Measurements from ENCODE around the gene ITGBL1. TPM values are rescaled to one million over a fixed set of nuclear protein-coding genes. Genes with fewer than 3 reads are reported as not detected.

Gene ITGBL1
- total RNA-seq, 4 donors from 2014 or later = 0.61 to 6.7 (median 5.0) TPM

DNA sequence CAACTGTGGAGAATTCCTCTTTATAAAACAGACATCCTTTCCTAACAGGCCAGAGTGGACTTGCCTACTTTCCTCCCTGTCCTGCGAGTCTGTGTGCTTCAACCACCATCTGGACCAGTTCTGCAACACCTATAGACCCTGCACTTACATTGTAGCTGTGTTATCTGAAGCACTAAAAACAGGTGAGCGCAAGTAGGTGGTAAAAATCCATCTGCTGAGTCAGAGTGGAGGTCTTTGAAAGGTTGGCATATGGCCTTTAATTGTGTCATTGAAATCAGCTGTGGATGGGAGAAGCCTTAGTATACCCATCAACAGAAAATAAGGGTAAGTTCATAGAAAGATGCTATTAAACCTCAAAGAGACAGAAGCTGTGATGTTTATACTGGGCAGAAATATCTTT lies 28.6 kb upstream of the ITGBL1 start:
- no peaks in the 10 kb centered on the region for H3K9me3 ChIP-seq
- H3K4me1 ChIP-seq = no peaks in the 10 kb centered on the region
- no peak overlapping the region for H3K4me3 ChIP-seq
- in situ Hi-C loops (cut with MboI; ENCODE audit: low sequenced_read_pairs in 4 of 4) = no loop called here
- no peaks in the 10 kb centered on the region for H3K36me3 ChIP-seq
- H3K27me3 ChIP-seq = no peaks in the 10 kb centered on the region
- no peak for TF ChIP-seq POLR2A (IDR thresholded peaks at IDR 0.05)
- TF ChIP-seq, protein P1, sequence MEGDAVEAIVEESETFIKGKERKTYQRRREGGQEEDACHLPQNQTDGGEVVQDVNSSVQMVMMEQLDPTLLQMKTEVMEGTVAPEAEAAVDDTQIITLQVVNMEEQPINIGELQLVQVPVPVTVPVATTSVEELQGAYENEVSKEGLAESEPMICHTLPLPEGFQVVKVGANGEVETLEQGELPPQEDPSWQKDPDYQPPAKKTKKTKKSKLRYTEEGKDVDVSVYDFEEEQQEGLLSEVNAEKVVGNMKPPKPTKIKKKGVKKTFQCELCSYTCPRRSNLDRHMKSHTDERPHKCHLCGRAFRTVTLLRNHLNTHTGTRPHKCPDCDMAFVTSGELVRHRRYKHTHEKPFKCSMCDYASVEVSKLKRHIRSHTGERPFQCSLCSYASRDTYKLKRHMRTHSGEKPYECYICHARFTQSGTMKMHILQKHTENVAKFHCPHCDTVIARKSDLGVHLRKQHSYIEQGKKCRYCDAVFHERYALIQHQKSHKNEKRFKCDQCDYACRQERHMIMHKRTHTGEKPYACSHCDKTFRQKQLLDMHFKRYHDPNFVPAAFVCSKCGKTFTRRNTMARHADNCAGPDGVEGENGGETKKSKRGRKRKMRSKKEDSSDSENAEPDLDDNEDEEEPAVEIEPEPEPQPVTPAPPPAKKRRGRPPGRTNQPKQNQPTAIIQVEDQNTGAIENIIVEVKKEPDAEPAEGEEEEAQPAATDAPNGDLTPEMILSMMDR (IDR thresholded peaks at IDR 0.05 in 4 of 5, conservative IDR thresholded peaks at IDR 0.05 in 1 of 5) = no peak
- no peak overlapping the region for H3K27ac ChIP-seq
- no peak for DNase-seq
- ATAC-seq = no peak
- intact Hi-C loops (cut with DNase I; ENCODE audit: low total_unique reads) = no loop called here

DNA sequence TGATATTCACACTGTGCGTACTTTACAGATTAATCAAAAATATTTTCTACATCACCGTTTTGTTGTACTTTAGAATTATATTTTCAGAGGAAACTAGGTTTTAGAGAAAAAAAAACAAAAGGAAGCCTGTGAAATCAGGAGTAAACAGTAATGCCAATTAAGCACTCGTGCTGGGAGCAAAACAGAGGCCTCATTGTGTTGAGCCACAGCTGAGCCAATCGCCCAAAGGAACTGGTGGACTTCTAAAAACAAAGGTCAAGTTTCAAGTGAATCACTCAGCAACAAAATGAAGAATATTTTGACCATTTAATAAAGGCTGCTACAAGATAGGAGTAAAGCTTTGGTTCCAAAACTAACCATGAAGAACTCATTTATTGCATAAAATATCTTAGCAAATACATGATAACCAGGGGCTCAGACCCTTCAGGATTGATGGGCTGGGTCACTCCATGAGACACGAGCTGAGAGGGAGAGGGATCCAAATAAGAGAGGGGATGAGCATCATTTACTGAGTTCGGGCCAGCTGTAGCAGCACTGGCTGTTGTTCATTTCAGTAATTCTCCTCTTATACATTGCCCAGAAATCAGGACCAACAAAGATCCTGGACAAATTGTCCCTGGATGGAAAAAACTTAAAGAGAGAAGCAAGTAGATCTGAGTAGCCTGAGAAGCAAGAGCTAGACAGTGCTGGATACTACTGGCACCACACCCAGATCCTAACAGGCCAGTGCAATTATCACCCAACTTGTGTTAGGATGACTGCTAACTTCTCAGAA lies 27.9 kb upstream of the ITGBL1 start:
- Histone ChIP-seq H3K27ac (no peak overlapping the region), H3K9me3 (no peaks in the 10 kb centered on the region), H3K36me3 (no peaks in the 10 kb centered on the region), H3K4me1 (no peaks in the 10 kb centered on the region), H3K4me3 (no peak overlapping the region), H3K27me3 (no peaks in the 10 kb centered on the region)
- in situ Hi-C loops (cut with MboI; ENCODE audit: low sequenced_read_pairs in 4 of 4) = no loop called here
- DNase-seq (no peak), ATAC-seq (no peak)
- TF ChIP-seq POLR2A (IDR thresholded peaks at IDR 0.05) = no peak
- TF ChIP-seq, protein P1 (IDR thresholded peaks at IDR 0.05 in 4 of 5, conservative IDR thresholded peaks at IDR 0.05 in 1 of 5) = no peak
- intact Hi-C loops (cut with DNase I; ENCODE audit: low total_unique reads) = no loop called here

DNA sequence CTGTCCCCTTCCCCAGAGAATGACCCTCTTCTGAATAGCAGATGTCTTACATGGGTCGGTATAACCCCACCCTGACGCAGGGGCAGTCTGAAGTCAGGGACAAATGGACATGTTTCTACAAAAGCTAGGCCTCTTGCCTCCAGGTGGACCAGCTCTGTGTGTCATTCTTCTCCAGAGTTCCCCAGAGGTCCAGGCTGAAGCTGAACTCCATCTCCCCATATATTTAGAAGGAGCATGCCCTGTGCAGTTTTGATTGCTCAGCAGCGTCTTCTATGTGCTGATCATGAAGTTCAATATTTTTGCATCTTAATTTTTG lies 27.4 kb upstream of the ITGBL1 start:
- in situ Hi-C loops (cut with MboI; ENCODE audit: low sequenced_read_pairs in 4 of 4) (no loop called here), intact Hi-C loops (cut with DNase I; ENCODE audit: low total_unique reads) (no loop called here)
- no peaks in the 10 kb centered on the region for H3K4me1 ChIP-seq
- ATAC-seq (no peak), DNase-seq (no peak)
- no peaks in the 10 kb centered on the region for H3K27me3 ChIP-seq
- no peaks in the 10 kb centered on the region for H3K36me3 ChIP-seq
- no peaks in the 10 kb centered on the region for H3K9me3 ChIP-seq
- no peak for TF ChIP-seq POLR2A (IDR thresholded peaks at IDR 0.05)
- TF ChIP-seq, protein P1 (IDR thresholded peaks at IDR 0.05 in 4 of 5, conservative IDR thresholded peaks at IDR 0.05 in 1 of 5) = no peak
- no peak overlapping the region for H3K4me3 ChIP-seq
- no peak overlapping the region for H3K27ac ChIP-seq

DNA sequence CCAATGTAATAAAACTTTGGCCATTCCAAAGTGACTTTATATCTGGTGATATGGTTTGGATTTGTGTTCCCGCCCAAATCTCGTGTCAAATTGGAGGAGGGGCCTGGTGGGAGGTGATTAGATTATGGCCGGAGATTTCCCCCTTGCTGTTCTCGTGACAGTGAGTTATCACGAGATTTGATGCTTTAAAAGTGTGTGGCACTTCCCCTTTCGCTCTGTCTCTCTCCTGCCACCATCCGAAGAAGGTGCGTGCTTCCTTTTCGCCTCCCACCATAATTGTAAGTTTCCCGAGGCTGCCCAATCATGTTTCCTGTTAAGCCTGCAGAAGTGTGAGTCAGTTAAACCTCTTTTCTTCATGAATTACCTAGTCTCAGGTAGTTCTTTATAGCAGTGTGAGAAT lies 26.9 kb upstream of the ITGBL1 start:
- TF ChIP-seq POLR2A (IDR thresholded peaks at IDR 0.05) = no peak
- TF ChIP-seq, protein P1 (IDR thresholded peaks at IDR 0.05 in 4 of 5, conservative IDR thresholded peaks at IDR 0.05 in 1 of 5) = no peak
- intact Hi-C loops (cut with DNase I; ENCODE audit: low total_unique reads) = no loop called here

DNA sequence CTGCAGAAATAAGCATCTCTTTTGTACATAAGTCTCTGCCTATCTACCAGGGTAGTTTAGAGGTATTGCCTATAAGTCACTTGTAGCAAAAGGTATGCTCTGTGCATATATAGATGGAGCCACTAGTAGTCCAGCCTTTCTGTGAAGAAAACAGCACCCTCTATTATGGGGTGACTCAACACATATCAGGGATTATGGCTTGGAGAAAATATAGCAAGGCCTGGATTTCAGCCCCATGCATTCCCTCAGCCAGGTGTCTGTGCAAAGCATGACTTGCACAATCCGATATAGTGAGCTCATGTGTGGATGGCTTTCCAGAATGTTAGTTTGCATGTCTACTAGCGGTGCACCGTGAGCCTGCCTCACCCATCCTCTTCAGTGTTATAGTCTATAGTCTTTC lies 22.7 kb upstream of the ITGBL1 start:
- H3K27me3 ChIP-seq = no peaks in the 10 kb centered on the region
- intact Hi-C loops (cut with DNase I; ENCODE audit: low total_unique reads) (no loop called here), in situ Hi-C loops (cut with MboI; ENCODE audit: low sequenced_read_pairs in 4 of 4) (no loop called here)
- no peak overlapping the region for H3K4me3 ChIP-seq
- ATAC-seq = no peak
- H3K36me3 ChIP-seq = no peaks in the 10 kb centered on the region
- no peak for TF ChIP-seq POLR2A (IDR thresholded peaks at IDR 0.05)
- TF ChIP-seq, protein P1 (IDR thresholded peaks at IDR 0.05 in 4 of 5, conservative IDR thresholded peaks at IDR 0.05 in 1 of 5) = no peak
- DNase-seq = no peak
- H3K27ac ChIP-seq = no peak overlapping the region
- no peaks in the 10 kb centered on the region for H3K4me1 ChIP-seq
- no peaks in the 10 kb centered on the region for H3K9me3 ChIP-seq

More for the DNA sequence above, 26.9 kb upstream of the ITGBL1 start:
- no peaks in the 10 kb centered on the region for H3K27me3 ChIP-seq
- DNase-seq (no peak), ATAC-seq (no peak)
- H3K9me3 ChIP-seq = no peaks in the 10 kb centered on the region
- H3K36me3 ChIP-seq = no peaks in the 10 kb centered on the region
- H3K4me3 ChIP-seq = no peak overlapping the region
- H3K27ac ChIP-seq = no peak overlapping the region
- H3K4me1 ChIP-seq = no peaks in the 10 kb centered on the region
- in situ Hi-C loops (cut with MboI; ENCODE audit: low sequenced_read_pairs in 4 of 4) = no loop called here
